Fibroblast of mammary gland (primary cell): Measurements from ENCODE around the gene FANK1.

Source experiments
- DNase-seq: peaks from one replicate; pipeline ENCODE4 v3.0.0-alpha.2; 2010; ENCODE audit warnings: low read depth
- H3K4me3 ChIP-seq: 2 replicates; pipeline ENCODE4 v1.5.1; 2011; ENCODE audit warnings: low read depth, mild to moderate bottlenecking, low read length, moderate library complexity; ENCODE audit not compliant: control insufficient read depth
- CTCF ChIP-seq: conservative IDR thresholded peaks from 2 replicates; pipeline ENCODE4 v1.5.1; 2011; ENCODE audit warnings: low read depth, low read length, inconsistent platforms; ENCODE audit not compliant: control insufficient read depth, insufficient read depth

Gene FANK1

GRCh38 chr10:126015413-126015812, 119.0 kb downstream of the FANK1 start:
- no peak for DNase-seq
- TF ChIP-seq CTCF = no peak
- no peak overlapping the region for H3K4me3 ChIP-seq

- no peak for DNase-seq
- H3K4me3 ChIP-seq = no peak overlapping the region
- no peak for TF ChIP-seq CTCF
Observed at GRCh38 chr10:126016156-126016805, 119.9 kb downstream of the FANK1 start.

GRCh38 chr10:126016882-126017281, 120.5 kb downstream of the FANK1 start:
- DNase-seq = no peak
- no peak overlapping the region for H3K4me3 ChIP-seq
- no peak for TF ChIP-seq CTCF

GRCh38 chr10:126017961-126018560, 121.7 kb downstream of the FANK1 start:
- no peak for TF ChIP-seq CTCF
- H3K4me3 ChIP-seq = no peak overlapping the region
- DNase-seq = peak; percentile 31

GRCh38 chr10:126021833-126022500, 125.6 kb downstream of the FANK1 start:
- no peak for DNase-seq
- no peak for TF ChIP-seq CTCF
- H3K4me3 ChIP-seq = no peak overlapping the region

GRCh38 chr10:126022841-126023240, 126.5 kb downstream of the FANK1 start:
- H3K4me3 ChIP-seq = no peak overlapping the region
- no peak for TF ChIP-seq CTCF
- no peak for DNase-seq

GRCh38 chr10:126027692-126028091, 131.3 kb downstream of the FANK1 start:
- H3K4me3 ChIP-seq = no peak overlapping the region
- no peak for DNase-seq
- TF ChIP-seq CTCF = no peak
